ENCODE results near the gene UQCRC1.

The UQCRC1 gene

GRCh38 chr3:48628277-48629017 is 19.0 kb upstream of the UQCRC1 start:
- Histone ChIP-seq H3K27me3 (ENCODE audit: low read depth) (no peaks in the 10 kb centered on the region), H3K36me3 (replicated peaks) (peaks cover 41% of the 10 kb centered on the region), H3K4me3 (no peak overlapping the region), H3K9me3 (no peaks in the 10 kb centered on the region), H3K4me1 (no peaks in the 10 kb centered on the region)
- no peak for DNase-seq (ENCODE audit: low spot score in 2 of 2)
- in situ Hi-C loops (cut with MboI; ENCODE audit: low sequenced_read_pairs), result no loop called here

GRCh38 chr3:48625600-48625999 is 16.2 kb upstream of the UQCRC1 start:
- no peaks in the 10 kb centered on the region for H3K9me3 ChIP-seq
- DNase-seq (ENCODE audit: low spot score in 2 of 2), result no peak
- peaks cover 28% of the 10 kb centered on the region for H3K36me3 ChIP-seq (replicated peaks)
- H3K27me3 ChIP-seq (ENCODE audit: low read depth), result no peaks in the 10 kb centered on the region
- no peak overlapping the region for H3K4me3 ChIP-seq
- H3K4me1 ChIP-seq, result no peaks in the 10 kb centered on the region
- in situ Hi-C loops (cut with MboI; ENCODE audit: low sequenced_read_pairs), result no loop called here

GRCh38 chr3:48624767-48625166 is 15.3 kb upstream of the UQCRC1 start:
- Histone ChIP-seq H3K9me3 (no peaks in the 10 kb centered on the region), H3K36me3 (replicated peaks) (peaks cover 20% of the 10 kb centered on the region), H3K4me1 (no peaks in the 10 kb centered on the region), H3K27me3 (ENCODE audit: low read depth) (no peaks in the 10 kb centered on the region), H3K4me3 (no peak overlapping the region)
- DNase-seq (ENCODE audit: low spot score in 2 of 2), result no peak
- in situ Hi-C loops (cut with MboI; ENCODE audit: low sequenced_read_pairs), result no loop called here

- DNase-seq (ENCODE audit: low spot score in 2 of 2), result no peak
- Histone ChIP-seq H3K9me3 (no peaks in the 10 kb centered on the region), H3K4me3 (no peak overlapping the region), H3K36me3 (replicated peaks) (peaks cover 17% of the 10 kb centered on the region), H3K27me3 (ENCODE audit: low read depth) (no peaks in the 10 kb centered on the region), H3K4me1 (no peaks in the 10 kb centered on the region)
- in situ Hi-C loops (cut with MboI; ENCODE audit: low sequenced_read_pairs), result no loop called here
Measured at GRCh38 chr3:48623851-48624547, 14.6 kb upstream of the UQCRC1 start.

GRCh38 chr3:48621461-48621869 is 12.0 kb upstream of the UQCRC1 start, which contains the start of gene TMEM89:
Gene TMEM89 (minus strand): TSS chr3:48621769. CDS start chr3:48621756, 13 bp downstream.
- H3K27me3 ChIP-seq (ENCODE audit: low read depth), result no peaks in the 10 kb centered on the region
- peaks cover 19% of the 10 kb centered on the region for H3K9me3 ChIP-seq
- H3K36me3 ChIP-seq (replicated peaks), result peaks cover 7% of the 10 kb centered on the region
- in situ Hi-C loops (cut with MboI; ENCODE audit: low sequenced_read_pairs), result no loop called here
- DNase-seq (ENCODE audit: low spot score in 2 of 2), result no peak
- no peak within 1 kb of the TSS for H3K4me3 ChIP-seq
- H3K4me1 ChIP-seq, result no peaks in the 10 kb centered on the region

GRCh38 chr3:48619541-48620524 is 10.4 kb upstream of the UQCRC1 start:
- in situ Hi-C loops (cut with MboI; ENCODE audit: low sequenced_read_pairs), result no loop called here

GRCh38 chr3:48617559-48617958 is 8.1 kb upstream of the UQCRC1 start:
- Histone ChIP-seq H3K36me3 (replicated peaks) (no peaks in the 10 kb centered on the region), H3K9me3 (peaks cover 21% of the 10 kb centered on the region), H3K4me1 (no peaks in the 10 kb centered on the region), H3K4me3 (no peak overlapping the region), H3K27me3 (ENCODE audit: low read depth) (no peaks in the 10 kb centered on the region)
- no peak for DNase-seq (ENCODE audit: low spot score in 2 of 2)
- in situ Hi-C loops (cut with MboI; ENCODE audit: low sequenced_read_pairs), result no loop called here

More at GRCh38 chr3:48619541-48620524, 10.4 kb upstream of the UQCRC1 start:
- Histone ChIP-seq H3K4me1 (no peaks in the 10 kb centered on the region), H3K36me3 (replicated peaks) (no peaks in the 10 kb centered on the region), H3K27me3 (ENCODE audit: low read depth) (no peaks in the 10 kb centered on the region), H3K9me3 (peaks cover 21% of the 10 kb centered on the region), H3K4me3 (no peak overlapping the region)
- no peak for DNase-seq (ENCODE audit: low spot score in 2 of 2)

GRCh38 chr3:48614044-48614443 is 4.6 kb upstream of the UQCRC1 start:
- H3K4me3 ChIP-seq, result no peak overlapping the region
- H3K36me3 ChIP-seq (replicated peaks), result 0 out of 2 replicates have a peak, but pooled peaks cover 4% of the 10 kb centered on the region
- no peak for DNase-seq (ENCODE audit: low spot score in 2 of 2)
- peaks cover 6% of the 10 kb centered on the region for H3K4me1 ChIP-seq
- H3K27me3 ChIP-seq (ENCODE audit: low read depth), result no peaks in the 10 kb centered on the region
- peaks cover 21% of the 10 kb centered on the region for H3K9me3 ChIP-seq
- in situ Hi-C loops (cut with MboI; ENCODE audit: low sequenced_read_pairs), result no loop called here

- in situ Hi-C loops (cut with MboI; ENCODE audit: low sequenced_read_pairs), result no loop called here
- Histone ChIP-seq H3K4me3 (no peak overlapping the region), H3K4me1 (peaks cover 9% of the 10 kb centered on the region), H3K27me3 (ENCODE audit: low read depth) (no peaks in the 10 kb centered on the region), H3K9me3 (peaks cover 8% of the 10 kb centered on the region), H3K36me3 (replicated peaks) (peaks cover 11% of the 10 kb centered on the region; the same call in 1 of the 2 replicates)
- DNase-seq (ENCODE audit: low spot score in 2 of 2), result no peak
Measured at GRCh38 chr3:48612309-48612708, 2.9 kb upstream of the UQCRC1 start.

- H3K27me3 ChIP-seq (ENCODE audit: low read depth), result no peaks in the 10 kb centered on the region
- H3K4me1 ChIP-seq, result peaks cover 9% of the 10 kb centered on the region
- DNase-seq (ENCODE audit: low spot score in 2 of 2), result peak in 1 of 2 experiments; percentile 46
- in situ Hi-C loops (cut with MboI; ENCODE audit: low sequenced_read_pairs), result no loop called here
- H3K9me3 ChIP-seq, result no peaks in the 10 kb centered on the region
- H3K36me3 ChIP-seq (replicated peaks), result peaks cover 57% of the 10 kb centered on the region
- H3K4me3 ChIP-seq, result no peak overlapping the region
Measured at GRCh38 chr3:48607519-48607918, 1.9 kb downstream of the UQCRC1 start.

GRCh38 chr3:48601622-48601994 is 7.8 kb downstream of the UQCRC1 start:
- in situ Hi-C loops (cut with MboI; ENCODE audit: low sequenced_read_pairs), result no loop called here
- peaks cover 80% of the 10 kb centered on the region for H3K36me3 ChIP-seq (replicated peaks)
- H3K27me3 ChIP-seq (ENCODE audit: low read depth), result no peaks in the 10 kb centered on the region
- no peaks in the 10 kb centered on the region for H3K4me1 ChIP-seq
- H3K4me3 ChIP-seq, result no peak overlapping the region
- no peak for DNase-seq (ENCODE audit: low spot score in 2 of 2)
- H3K9me3 ChIP-seq, result no peaks in the 10 kb centered on the region

- no peaks in the 10 kb centered on the region for H3K9me3 ChIP-seq
- DNase-seq (ENCODE audit: low spot score in 2 of 2), result no peak
- in situ Hi-C loops (cut with MboI; ENCODE audit: low sequenced_read_pairs), result no loop called here
- no peak overlapping the region for H3K4me3 ChIP-seq
- no peaks in the 10 kb centered on the region for H3K27me3 ChIP-seq (ENCODE audit: low read depth)
- H3K36me3 ChIP-seq (replicated peaks), result peaks cover 75% of the 10 kb centered on the region
- no peaks in the 10 kb centered on the region for H3K4me1 ChIP-seq
Measured at GRCh38 chr3:48600711-48601621, 8.5 kb downstream of the UQCRC1 start.

Data from HAP-1 (cell line).